Dermis microvascular lymphatic vessel endothelial cell (primary cell): ENCODE measurements around the gene CRBN. TPM values are rescaled to one million over a fixed set of nuclear protein-coding genes. Genes with fewer than 3 reads are reported as not detected.

Source experiments
- DNase-seq, 2 donors: peaks; one replicate each; pipeline versions ENCODE4 v3.0.0 to v3.0.0-alpha.2; 2010; ENCODE audit warnings: low read depth in 2 of 2
- total RNA-seq: library from RNA; depleted of rRNA; stranded (reverse); fragments of >200 nt; gene quantifications from 2 replicates; pipeline ENCODE4 v1.2.1, GENCODE V29; 2014

Gene CRBN
- total RNA-seq, 1 donor from 2014 or later = 55.2 TPM

DNA sequence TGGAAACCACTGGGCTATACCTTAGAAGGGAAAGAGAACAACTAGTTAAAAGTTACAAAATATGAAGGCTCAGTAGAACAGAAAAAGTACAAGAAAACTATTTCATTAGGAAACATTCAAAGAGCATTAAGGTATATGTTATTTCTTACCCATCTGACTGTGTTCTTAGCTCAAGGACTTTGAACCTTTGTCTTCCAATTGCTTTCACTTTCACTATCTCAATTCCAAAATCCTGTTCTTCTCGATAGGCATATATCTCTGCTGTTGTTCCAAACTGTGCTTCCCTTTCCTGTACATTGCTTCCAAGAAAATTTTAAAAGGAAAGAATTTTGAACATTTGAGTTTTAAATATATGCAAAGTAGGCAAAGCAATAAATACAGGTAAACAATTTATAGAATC lies 6.9 kb downstream of the CRBN start:
- DNase-seq = peak in 1 of 2 donors; percentile 14

- DNase-seq = peak; percentile 51 to 52
These were observed 8.5 kb downstream of the CRBN start for GRCh38 chr3:3170998-3171397.

DNA sequence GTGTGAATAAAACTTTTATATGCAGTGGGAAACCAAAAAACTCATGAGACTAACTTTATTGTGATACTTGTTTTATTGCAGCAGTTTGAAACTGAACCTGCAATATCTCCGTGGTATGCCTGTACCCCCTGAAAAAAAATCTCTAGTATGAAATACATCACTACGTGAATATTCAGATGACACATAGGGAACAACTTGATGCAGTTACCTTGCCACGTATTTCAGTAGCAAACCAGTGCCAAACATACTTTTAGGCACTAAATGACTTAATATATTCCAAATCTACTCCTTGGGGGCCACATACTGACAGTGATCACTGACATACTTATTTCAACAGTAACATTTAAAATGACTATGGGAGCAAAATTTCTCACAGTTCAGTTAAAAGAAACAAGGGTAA lies 13.8 kb downstream of the CRBN start:
- DNase-seq = no peak

GRCh38 chr3:3165241-3165640 lies 14.2 kb downstream of the CRBN start:
- DNase-seq = no peak

DNA sequence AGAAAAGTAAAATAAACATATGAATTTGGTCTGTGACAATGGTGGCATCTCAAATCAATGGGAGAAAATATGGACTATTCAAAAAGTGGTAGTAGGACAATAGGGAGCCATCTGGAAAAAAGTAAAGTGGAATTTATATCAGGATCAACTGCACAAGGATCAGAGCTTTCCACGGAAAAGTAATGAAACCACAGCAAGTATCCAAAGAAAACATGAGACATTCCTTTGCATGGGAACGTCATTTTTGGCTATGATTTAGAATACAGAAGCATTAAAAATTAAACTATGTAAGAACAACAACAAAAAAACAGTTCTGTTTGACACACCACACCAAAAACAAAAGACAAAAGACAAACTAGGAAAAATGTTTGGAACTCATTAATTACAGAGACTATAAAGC lies 18.7 kb downstream of the CRBN start:
- peak; percentile 17 to 26 for DNase-seq

DNA sequence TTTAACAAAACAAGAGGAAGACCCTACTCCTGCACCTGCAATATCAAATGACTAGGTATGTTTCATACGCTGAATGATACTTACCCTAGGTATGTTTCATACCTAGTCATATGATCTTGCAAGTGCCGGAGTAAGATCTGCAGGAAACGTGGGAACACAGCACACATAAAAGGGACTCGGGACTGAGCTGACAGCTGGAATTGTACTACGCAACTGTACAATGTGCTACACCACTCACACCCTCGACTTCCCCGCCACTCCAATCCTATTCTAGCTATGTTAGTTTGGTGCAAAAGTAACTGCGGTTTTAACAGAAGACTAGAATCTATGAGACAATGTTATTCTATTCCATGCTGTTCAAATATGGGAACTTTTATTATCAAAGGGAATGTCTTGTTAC lies 22.0 kb downstream of the CRBN start:
- no peak for DNase-seq

DNA sequence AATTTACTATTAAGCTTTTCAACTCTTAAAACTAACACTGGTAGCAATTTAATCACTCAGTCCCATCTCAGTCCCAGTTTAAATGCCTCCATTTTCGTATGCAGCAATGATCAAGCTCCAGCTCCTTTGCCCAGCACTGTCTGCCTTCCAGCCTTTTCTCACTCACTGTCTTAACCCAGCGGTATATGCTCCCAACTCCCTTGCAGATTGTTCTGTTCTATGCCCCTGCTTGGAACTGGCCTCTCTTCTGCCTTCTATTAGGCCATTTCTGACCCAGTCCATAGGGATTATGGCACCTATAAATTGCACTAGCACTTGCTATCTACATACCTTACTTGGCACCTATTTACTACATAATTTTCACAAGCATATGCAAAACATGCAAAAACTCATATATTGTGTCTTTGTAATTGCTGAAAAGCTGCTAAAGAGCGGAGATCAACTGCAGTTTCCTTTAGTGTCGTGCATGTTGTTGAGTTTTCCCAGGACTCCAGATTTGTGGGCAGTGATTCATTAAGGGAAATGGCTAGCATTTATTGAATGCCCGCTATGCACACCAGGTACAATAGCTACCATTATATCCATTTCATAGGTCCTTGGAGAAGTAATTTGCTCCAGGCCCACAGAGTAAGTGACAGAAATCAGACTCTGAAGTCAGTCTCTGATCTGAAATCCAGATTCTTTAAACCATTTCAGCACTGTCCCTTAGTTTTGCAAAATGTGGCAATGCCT lies 24.4 kb downstream of the CRBN start:
- no peak for DNase-seq

GRCh38 chr3:3151513-3151912 lies 28.0 kb downstream of the CRBN start:
- DNase-seq = no peak

GRCh38 chr3:3149560-3149959 lies 29.9 kb downstream of the CRBN start:
- no peak for DNase-seq

- no peak for DNase-seq
These were observed 33.7 kb downstream of the CRBN start for GRCh38 chr3:3145831-3146230.

- no peak for DNase-seq
These were observed 37.6 kb downstream of the CRBN start for GRCh38 chr3:3141939-3142338.

- DNase-seq = no peak
These were observed 42.0 kb downstream of the CRBN start for GRCh38 chr3:3137526-3137925.

DNA sequence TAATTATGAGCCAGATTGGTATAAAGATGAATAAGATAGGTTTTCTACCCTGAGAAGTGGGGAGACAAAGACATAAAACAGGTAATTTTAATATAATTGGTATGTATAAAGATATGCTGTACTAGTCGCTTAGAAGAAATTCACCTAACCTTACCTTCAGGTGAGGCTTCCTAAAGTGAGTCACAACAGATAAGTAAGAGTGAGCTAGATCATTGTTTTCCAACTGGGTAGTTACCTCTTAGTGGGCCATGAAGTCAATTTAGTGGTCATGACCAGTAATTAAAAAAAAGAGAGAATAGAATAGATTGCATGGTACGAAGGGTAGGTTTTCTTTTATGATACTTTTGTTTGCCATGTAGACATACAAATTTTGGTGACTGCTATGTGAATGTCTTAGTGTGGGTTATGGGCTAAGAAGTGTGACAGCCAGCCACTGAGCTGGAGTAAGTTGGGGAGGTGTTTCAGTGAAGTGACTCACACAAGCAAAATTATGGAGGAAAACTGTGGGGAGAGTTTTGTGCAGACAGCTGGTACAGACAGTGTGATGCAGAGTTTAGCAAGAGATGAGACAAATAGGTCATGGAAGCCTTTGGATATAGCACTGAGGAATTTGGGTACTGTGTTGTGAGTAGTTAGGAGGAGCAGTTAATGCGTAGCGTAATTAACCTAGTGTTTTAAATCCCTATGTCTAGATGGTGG lies 44.6 kb downstream of the CRBN start:
- no peak for DNase-seq

DNA sequence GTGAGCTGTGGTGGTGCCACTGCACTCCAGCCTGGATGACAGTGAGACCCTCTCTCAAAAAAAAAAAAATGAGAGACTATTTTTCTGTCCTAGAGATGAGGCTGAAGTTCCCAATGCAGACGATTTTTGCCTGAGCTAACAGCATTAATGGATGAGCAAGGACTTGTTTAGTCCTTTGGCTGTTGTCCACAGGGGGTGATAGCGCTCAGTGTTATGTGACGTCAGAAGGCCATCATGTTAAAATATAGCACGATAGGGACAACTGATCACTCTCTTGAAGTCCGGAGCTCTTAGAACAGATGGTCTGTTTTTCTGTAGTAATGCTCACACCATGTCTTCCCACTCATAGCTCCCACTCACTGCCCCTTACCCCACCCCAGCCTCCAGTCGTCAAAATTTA lies 46.0 kb downstream of the CRBN start:
- no peak for DNase-seq

DNA sequence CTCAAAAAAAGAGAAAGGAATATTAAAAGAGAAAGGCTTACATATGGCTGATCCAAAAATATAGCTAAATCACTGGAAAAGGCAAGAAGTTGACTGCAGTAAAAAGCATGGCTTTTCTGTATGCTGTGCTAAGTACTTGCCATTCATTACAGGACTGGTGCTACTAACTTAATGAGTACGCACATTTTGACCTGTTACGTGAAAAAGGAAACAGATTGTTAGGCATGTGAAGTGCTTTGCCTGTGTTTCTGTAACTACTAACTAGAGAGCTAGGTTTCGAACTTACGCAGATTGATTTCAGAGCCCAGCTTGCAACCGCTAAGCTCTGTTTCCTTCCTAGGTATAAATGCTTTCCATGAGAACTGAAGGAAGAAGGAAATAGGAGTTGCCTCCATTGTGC lies 49.9 kb downstream of the CRBN start:
- DNase-seq = no peak

DNA sequence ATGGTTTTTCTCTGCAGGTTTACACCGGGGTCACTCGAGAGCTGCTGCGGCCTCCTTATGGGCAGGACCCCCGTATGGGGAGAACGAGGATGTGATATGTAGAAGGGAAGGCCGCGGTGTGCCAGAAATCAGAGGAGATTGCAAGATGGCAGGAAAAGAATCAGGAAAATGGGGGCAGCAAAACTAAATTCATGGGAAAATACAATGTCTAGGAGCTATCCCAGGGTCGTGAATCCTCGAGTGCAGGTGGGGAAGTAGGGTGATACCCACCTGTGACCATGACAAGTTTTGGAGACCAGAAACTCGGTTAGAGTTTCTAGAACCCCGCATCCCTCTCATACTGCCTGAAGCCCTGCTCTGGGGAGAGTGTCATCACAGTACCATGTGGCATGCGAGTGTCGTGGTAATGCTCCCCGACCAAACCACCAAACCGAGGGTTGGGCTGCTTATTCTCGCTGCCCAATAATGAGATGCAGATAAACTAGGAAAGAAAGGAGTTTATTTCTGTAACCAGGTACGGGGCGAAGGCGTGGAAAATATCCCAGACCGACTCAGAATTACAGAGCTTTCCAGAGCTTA lies 52.0 kb downstream of the CRBN start:
- no peak for DNase-seq

DNA sequence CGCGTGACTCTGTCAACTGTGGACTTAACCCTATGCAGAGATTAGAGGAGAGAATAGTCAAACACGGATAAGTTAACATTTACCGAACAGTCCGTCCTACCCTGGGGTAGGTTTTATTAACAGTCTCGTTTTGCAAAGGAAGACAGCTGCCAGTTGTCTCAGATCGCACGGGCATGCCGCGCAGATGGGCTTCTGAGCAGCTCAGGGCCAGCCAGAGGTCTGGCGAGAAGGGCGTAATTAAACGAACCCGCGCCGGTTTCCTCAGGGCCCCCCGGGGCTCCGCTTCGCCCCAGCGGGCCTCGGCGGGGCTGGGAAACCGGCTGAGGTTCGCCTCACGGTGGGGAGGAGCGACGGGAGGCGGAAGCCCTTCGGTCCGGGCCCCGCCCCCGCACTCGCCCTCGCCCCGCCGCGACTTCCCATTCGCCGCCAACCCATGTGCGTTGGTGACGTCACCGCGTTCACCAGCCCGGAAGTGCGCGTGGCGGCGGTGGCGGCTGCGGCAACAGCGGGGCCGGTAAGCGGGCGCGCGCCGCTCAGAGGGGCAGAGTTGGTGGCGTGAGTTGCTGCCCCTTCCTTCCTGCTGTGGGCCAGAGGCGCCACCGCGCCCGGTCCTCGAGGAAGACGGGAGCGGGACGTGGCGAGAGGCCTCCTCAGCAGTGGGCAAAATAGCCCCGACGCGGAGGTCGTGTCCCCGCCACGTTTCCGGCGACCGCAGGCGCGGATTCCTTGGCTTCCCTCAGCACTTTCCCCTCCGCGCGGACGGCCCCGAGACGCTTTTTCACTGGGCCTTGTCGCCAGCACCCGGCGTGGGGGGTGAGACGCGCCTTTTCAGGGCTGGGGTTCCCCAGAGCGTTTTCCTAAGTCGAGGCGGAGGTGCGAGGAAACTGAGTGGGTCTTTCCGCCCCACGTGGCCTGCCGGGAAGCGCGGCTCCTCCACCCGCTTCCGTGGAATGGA lies 52.7 kb downstream of the CRBN start, which contains the start of gene TRNT1:
TRNT1 (plus strand) TSS at position 464 of the 955 bp plus-strand sequence. CDS start 2,101 bp downstream, outside the sequence.
- peak; percentile 85 to 96 for DNase-seq

DNA sequence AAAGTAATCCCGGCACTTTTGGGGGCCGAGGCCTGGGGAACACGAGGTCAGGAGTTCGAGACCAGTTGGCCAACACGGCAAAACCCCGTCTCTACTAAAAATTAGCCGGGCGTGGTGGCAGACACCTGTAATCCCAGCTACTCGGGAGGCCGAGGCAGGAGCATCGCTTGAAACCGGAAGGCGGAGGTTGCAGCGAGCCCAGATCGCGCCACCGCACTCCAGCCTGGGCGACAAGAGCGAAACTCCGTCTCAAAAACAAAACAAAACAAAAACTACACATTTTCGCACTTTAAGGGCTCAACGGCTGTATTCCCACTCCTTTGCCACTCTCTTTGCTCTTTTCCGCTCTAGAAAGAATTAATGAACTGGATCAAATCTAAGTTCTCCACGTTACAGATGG lies 53.5 kb downstream of the CRBN start:
- no peak for DNase-seq

DNA sequence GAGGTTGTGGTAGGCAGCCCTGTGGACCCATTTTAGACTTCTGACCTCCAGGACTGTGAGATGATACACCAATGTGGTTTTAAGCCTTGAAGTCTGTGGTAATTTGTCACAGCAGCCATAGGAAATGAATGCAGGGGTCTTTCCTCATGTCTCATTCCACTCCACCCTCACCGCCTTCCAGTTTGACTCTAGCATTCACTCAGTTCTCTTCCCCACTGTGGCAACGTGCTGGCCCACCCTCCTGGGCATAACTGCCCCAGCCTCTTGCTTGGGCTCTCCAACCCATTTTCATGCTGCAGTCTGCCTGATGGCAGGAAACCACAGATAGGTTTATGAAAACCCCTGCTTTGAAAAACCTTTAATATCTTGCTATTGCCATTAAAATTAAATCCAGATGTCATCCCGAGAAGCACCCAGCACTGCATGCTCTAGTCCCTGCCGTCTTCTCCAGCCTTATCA lies 60.1 kb downstream of the CRBN start:
- DNase-seq = no peak

DNA sequence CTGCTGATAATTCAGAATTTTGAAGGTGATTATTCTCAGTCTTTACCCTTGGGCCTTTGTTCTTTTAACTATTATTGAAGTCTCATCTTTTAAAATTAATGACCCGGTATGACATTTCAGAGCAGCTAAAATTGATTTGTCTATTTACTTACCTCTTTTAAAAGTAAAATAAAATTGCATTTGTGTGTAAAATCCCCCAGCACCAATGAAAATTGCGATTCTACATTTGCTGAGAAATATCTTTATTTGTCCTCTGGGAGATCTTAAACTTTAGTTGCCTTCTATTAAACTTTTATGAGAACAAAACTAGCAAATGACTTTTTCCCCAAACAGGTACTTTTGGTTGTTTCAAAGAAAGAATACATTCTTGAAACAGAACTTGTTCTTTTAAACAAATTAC lies 61.8 kb downstream of the CRBN start:
- DNase-seq = no peak

- no peak for DNase-seq
These were observed 66.3 kb downstream of the CRBN start for GRCh38 chr3:3113042-3113709.
